GM18519 (cell line): ENCODE data around the gene NKX1-2.

ENCODE experiments used
- ATAC-seq: cut with Tn5 transposase; IDR thresholded peaks from one replicate; pipeline ENCODE4 v1.9.1; 2021; ENCODE audit warnings: mild to moderate bottlenecking, moderate library complexity; ENCODE audit not compliant: unreplicated experiment, low FRiP score

Gene NKX1-2

GRCh38 chr10:124450012-124450782 lies at the start of gene NKX1-2:
Gene NKX1-2, minus strand, starts transcription at chr10:124450035. Its CDS starts 92 bp downstream, at chr10:124449943.
- no peak for ATAC-seq

GRCh38 chr10:124498056-124498455 lies 48.2 kb upstream of the NKX1-2 start:
- ATAC-seq: no peak

GRCh38 chr10:124497196-124497881 lies 47.5 kb upstream of the NKX1-2 start:
- ATAC-seq: no peak

GRCh38 chr10:124496620-124497019 lies 46.8 kb upstream of the NKX1-2 start:
- no peak for ATAC-seq

GRCh38 chr10:124496150-124496549 lies 46.3 kb upstream of the NKX1-2 start:
- ATAC-seq: no peak

- ATAC-seq: no peak
These were observed 45.9 kb upstream of the NKX1-2 start for GRCh38 chr10:124495725-124496124.

- ATAC-seq: no peak
These were observed 45.3 kb upstream of the NKX1-2 start for GRCh38 chr10:124495162-124495561.

GRCh38 chr10:124494046-124494807 lies 44.4 kb upstream of the NKX1-2 start:
- no peak for ATAC-seq

- no peak for ATAC-seq
These were observed 43.5 kb upstream of the NKX1-2 start for GRCh38 chr10:124493214-124493882.

GRCh38 chr10:124492266-124492665 lies 42.4 kb upstream of the NKX1-2 start:
- ATAC-seq: no peak

- ATAC-seq: no peak
These were observed 41.3 kb upstream of the NKX1-2 start for GRCh38 chr10:124491105-124491504.

- ATAC-seq: no peak
These were observed 36.8 kb upstream of the NKX1-2 start for GRCh38 chr10:124486635-124487034.

- ATAC-seq: no peak
These were observed 34.8 kb upstream of the NKX1-2 start for GRCh38 chr10:124484661-124485060.

- no peak for ATAC-seq
These were observed 34.2 kb upstream of the NKX1-2 start for GRCh38 chr10:124484031-124484430.

- no peak for ATAC-seq
These were observed 33.0 kb upstream of the NKX1-2 start for GRCh38 chr10:124482876-124483275.

- ATAC-seq: no peak
These were observed 32.5 kb upstream of the NKX1-2 start for GRCh38 chr10:124482236-124482800.

- ATAC-seq: no peak
These were observed 31.9 kb upstream of the NKX1-2 start for GRCh38 chr10:124481717-124482116.

GRCh38 chr10:124480860-124481259 lies 31.0 kb upstream of the NKX1-2 start:
- no peak for ATAC-seq

- no peak for ATAC-seq
These were observed 28.7 kb upstream of the NKX1-2 start for GRCh38 chr10:124478515-124478914.

GRCh38 chr10:124477614-124478363 lies 28.0 kb upstream of the NKX1-2 start:
- no peak for ATAC-seq
